ENCODE results near the gene TEX30. TPM values are rescaled to one million over a fixed set of nuclear protein-coding genes. Genes with fewer than 3 reads are reported as not detected.

Gene TEX30
- total RNA-seq, 1 donor from 2014 or later: 10.1 TPM

- peak; percentile 64 for DNase-seq (ENCODE audit: low spot score)
Observed at GRCh38 chr13:102718746-102719145, 54.8 kb downstream of the TEX30 start.

Other genes with a start within 250 kb of the TEX30 start
- 24.1 TPM for gene TPP2, start 176.8 kb downstream of the TEX30 start, total RNA-seq (ENCODE audit: insufficient read depth, low replicate concordance)
- gene METTL21C, start 78.7 kb downstream of the TEX30 start, total RNA-seq (ENCODE audit: insufficient read depth, low replicate concordance): 1.9 TPM
- 86.9 TPM for gene POGLUT2, start 25.2 kb upstream of the TEX30 start, total RNA-seq (ENCODE audit: insufficient read depth, low replicate concordance)
- 30.1 TPM for gene BIVM, start 25.3 kb upstream of the TEX30 start, total RNA-seq (ENCODE audit: insufficient read depth, low replicate concordance)
- gene ERCC5, start 72.2 kb upstream of the TEX30 start, total RNA-seq (ENCODE audit: insufficient read depth, low replicate concordance): 63.3 TPM